Gastroesophageal sphincter (tissue), 3 donors: Measurements from ENCODE around the gene FER.

Experiments
- CTCF ChIP-seq, 4 experiments: fragments of 200-600 bp in 2 of 4; fragments of 450-650 bp in 2 of 4; sonication (generic) in 1 of 4; IDR thresholded peaks; one replicate each; pipeline ENCODE4 v1.5.1; 2017 to 2019; ENCODE audit warnings: antibody characterized with exemption in 4 of 4, mild to moderate bottlenecking in 2 of 4, moderate library complexity in 2 of 4
- EP300 ChIP-seq: sonication (generic); formaldehyde crosslinking; IDR thresholded peaks from one replicate; pipeline ENCODE4 v1.6.1; 2017; ENCODE audit warnings: antibody characterized with exemption, mild to moderate bottlenecking
- POLR2A ChIP-seq, 2 donors: fragments of 450-650 bp; IDR thresholded peaks; one replicate each; pipeline ENCODE4 v1.6.1; 2017; ENCODE audit warnings: antibody characterized with exemption in 2 of 2, mild to moderate bottlenecking in 2 of 2, moderate library complexity in 1 of 2
- POLR2AphosphoS5 ChIP-seq: sonication (generic); formaldehyde crosslinking; IDR thresholded peaks from one replicate; pipeline ENCODE4 v1.6.1; 2017; ENCODE audit warnings: antibody characterized with exemption

GRCh38 chr5:108810717-108811116, 63.0 kb downstream of the FER start:
- no peak for TF ChIP-seq CTCF (IDR thresholded peaks at IDR 0.05)
- no peak for TF ChIP-seq POLR2A (IDR thresholded peaks at IDR 0.05)
- no peak for TF ChIP-seq POLR2AphosphoS5
- TF ChIP-seq EP300 = no peak
